Liver (tissue), 3 donors: ENCODE results near the gene PRRT2.

ENCODE experiments used
- ATF3 ChIP-seq: IDR thresholded peaks from 2 replicates; pipeline ENCODE4 v1.6.1; 2016; ENCODE audit warnings: antibody characterized with exemption
- CTCF ChIP-seq: fragments of 150-350 bp; IDR thresholded peaks from 2 replicates; pipeline ENCODE4 v1.5.1; 2017; ENCODE audit warnings: improper control_type of control experiment, low read depth, low read length; ENCODE audit not compliant: missing input control
- FOXA1 ChIP-seq: IDR thresholded peaks from 2 replicates; pipeline ENCODE4 v1.6.1; 2016; ENCODE audit warnings: antibody characterized with exemption
- FOXA2 ChIP-seq: IDR thresholded peaks from 2 replicates; pipeline ENCODE4 v1.6.1; 2016; ENCODE audit warnings: antibody characterized with exemption
- HNF4A ChIP-seq, 2 donors: conservative IDR thresholded peaks; 2 replicates each; pipeline ENCODE4 v1.6.1; 2016; ENCODE audit warnings: antibody characterized with exemption in 2 of 2, mild to moderate bottlenecking in 2 of 2
- HNF4G ChIP-seq: IDR thresholded peaks from 2 replicates; pipeline ENCODE4 v1.6.1; 2016; ENCODE audit warnings: antibody characterized with exemption
- JUND ChIP-seq, 2 donors: IDR thresholded peaks; 2 replicates each; pipeline ENCODE4 v1.6.1; 2016; ENCODE audit warnings: antibody characterized with exemption in 2 of 2
- MAX ChIP-seq: IDR thresholded peaks from 2 replicates; pipeline ENCODE4 v1.6.1; 2016; ENCODE audit warnings: antibody characterized with exemption
- RAD21 ChIP-seq, 2 donors: IDR thresholded peaks; 2 replicates each; pipeline ENCODE4 v1.6.1; 2016; ENCODE audit warnings: antibody characterized with exemption in 2 of 2, mild to moderate bottlenecking in 2 of 2
- REST ChIP-seq: IDR thresholded peaks from 2 replicates; pipeline ENCODE4 v1.6.1; 2016; ENCODE audit warnings: antibody characterized with exemption, mild to moderate bottlenecking
- SP1 ChIP-seq: IDR thresholded peaks from 2 replicates; pipeline ENCODE4 v1.6.1; 2018; ENCODE audit warnings: antibody characterized with exemption, mild to moderate bottlenecking
- TAF1 ChIP-seq: conservative IDR thresholded peaks from 2 replicates; pipeline ENCODE4 v1.6.1; 2016; ENCODE audit warnings: antibody characterized with exemption, mild to moderate bottlenecking
- YY1 ChIP-seq: IDR thresholded peaks from 2 replicates; pipeline ENCODE4 v1.6.1; 2016; ENCODE audit warnings: antibody characterized with exemption, mild to moderate bottlenecking
- ZBTB33 ChIP-seq: IDR thresholded peaks from 2 replicates; pipeline ENCODE4 v1.6.1; 2016; ENCODE audit warnings: antibody characterized with exemption
- donor health status: healthy.
- donor health status: healthy.

GRCh38 chr16:29784157-29784556 lies 27.8 kb upstream of the PRRT2 start:
- TF ChIP-seq REST (no peak), CTCF (no peak), ZBTB33 (no peak), TAF1 (no peak), ATF3 (no peak), MAX (no peak), FOXA1 (no peak), RAD21 (IDR thresholded peaks at IDR 0.05) (no peak), HNF4A (conservative IDR thresholded peaks at IDR 0.05) (no peak), JUND (IDR thresholded peaks at IDR 0.05) (no peak), FOXA2 (no peak), HNF4G (no peak), SP1 (no peak), YY1 (no peak)
